ENCODE data around the gene TNFRSF21.
"Not testable (repeated sequence)": the region's sequence is repeated elsewhere in the genome, so short reads cannot be mapped to it uniquely, and the experiment has no call there.

Gene TNFRSF21

GRCh38 chr6:47342824-47343223 lies 33.1 kb upstream of the TNFRSF21 start:
- H3K4me3 ChIP-seq (ENCODE audit: low read length), result no peak overlapping the region
- no peak for DNase-seq (ENCODE audit: low read depth)
- TF ChIP-seq CTCF (conservative IDR thresholded peaks at IDR 0.05; ENCODE audit: low read length), result no peak

- TF ChIP-seq CTCF (conservative IDR thresholded peaks at IDR 0.05; ENCODE audit: low read length), result no peak
- H3K4me3 ChIP-seq (ENCODE audit: low read length), result no peak overlapping the region
- DNase-seq (ENCODE audit: low read depth), result no peak
Measured at GRCh38 chr6:47337519-47337918, 27.8 kb upstream of the TNFRSF21 start.

- DNase-seq (ENCODE audit: low read depth), result no peak
- no peak overlapping the region for H3K4me3 ChIP-seq (ENCODE audit: low read length)
- TF ChIP-seq CTCF (conservative IDR thresholded peaks at IDR 0.05; ENCODE audit: low read length), result no peak
Measured at GRCh38 chr6:47336334-47336733, 26.6 kb upstream of the TNFRSF21 start.

- TF ChIP-seq CTCF (conservative IDR thresholded peaks at IDR 0.05; ENCODE audit: low read length), result no peak
- H3K4me3 ChIP-seq (ENCODE audit: low read length), result no peak overlapping the region
- DNase-seq (ENCODE audit: low read depth), result no peak
Measured at GRCh38 chr6:47335466-47335865, 25.8 kb upstream of the TNFRSF21 start.

GRCh38 chr6:47334334-47334733 lies 24.6 kb upstream of the TNFRSF21 start:
- TF ChIP-seq CTCF (conservative IDR thresholded peaks at IDR 0.05; ENCODE audit: low read length), result no peak
- no peak overlapping the region for H3K4me3 ChIP-seq (ENCODE audit: low read length)
- DNase-seq (ENCODE audit: low read depth), result no peak

- DNase-seq (ENCODE audit: low read depth); H3K4me3 ChIP-seq (ENCODE audit: low read length): not testable (repeated sequence)
Measured at GRCh38 chr6:47328606-47329005, 18.9 kb upstream of the TNFRSF21 start.

GRCh38 chr6:47328139-47328538 lies 18.4 kb upstream of the TNFRSF21 start:
- not testable (repeated sequence) for DNase-seq (ENCODE audit: low read depth); H3K4me3 ChIP-seq (ENCODE audit: low read length)

- no peak overlapping the region for H3K4me3 ChIP-seq (ENCODE audit: low read length)
- DNase-seq (ENCODE audit: low read depth), result no peak
- TF ChIP-seq CTCF (conservative IDR thresholded peaks at IDR 0.05; ENCODE audit: low read length), result no peak
Measured at GRCh38 chr6:47323887-47324286, 14.2 kb upstream of the TNFRSF21 start.

Data from AG10803 (cell line).